Peyer's patch (tissue), 4 donors: ENCODE data around the gene SRRM3. TPM values are rescaled to one million over a fixed set of nuclear protein-coding genes. Genes with fewer than 3 reads are reported as not detected.
A peak's percentile ranks its signal among the peaks of the same experiment; 100 is the strongest.
"Not testable (repeated sequence)": the region's sequence is repeated elsewhere in the genome, so short reads cannot be mapped to it uniquely, and the experiment has no call there.

Experiments used
- DNase-seq, 3 donors: peaks; one replicate each; pipeline ENCODE4 v3.0.0-alpha.2; 2017 to 2019
- H3K27ac ChIP-seq, 4 donors: fragments of 200-600 bp; sonication (generic); one replicate each; pipeline ENCODE4 v1.5.1; 2016 to 2019
- H3K27me3 ChIP-seq, 2 donors: fragments of 200-600 bp; sonication (generic); one replicate each; pipeline ENCODE4 v1.5.1; 2019
- H3K36me3 ChIP-seq, 3 donors: fragments of 200-600 bp; sonication (generic); one replicate each; pipeline ENCODE4 v1.5.1; 2016 to 2019
- H3K4me1 ChIP-seq, 4 donors: fragments of 200-600 bp; sonication (generic); one replicate each; pipeline ENCODE4 v1.5.1; 2016 to 2019
- H3K4me3 ChIP-seq, 4 donors: fragments of 200-600 bp; sonication (generic); 1 replicate in 3 of 4; 2 replicates in 1 of 4; pipeline ENCODE4 v1.5.1; 2016 to 2019; ENCODE audit warnings: mild to moderate bottlenecking in 1 of 4
- H3K9me3 ChIP-seq, 4 donors: fragments of 200-600 bp; sonication (generic); one replicate each; pipeline ENCODE4 v1.5.1; 2016 to 2019; ENCODE audit warnings: mild to moderate bottlenecking in 1 of 4
- CTCF ChIP-seq, 6 experiments: fragments of 450-650 bp in 4 of 6; fragments of 200-600 bp in 2 of 6; sonication (generic) in 1 of 6; IDR thresholded peaks; one replicate each; pipeline ENCODE4 v1.5.1; 2017 to 2019; ENCODE audit warnings: antibody characterized with exemption in 6 of 6, mild to moderate bottlenecking in 3 of 6, moderate library complexity in 1 of 6
- POLR2A ChIP-seq, 2 donors: fragments of 450-650 bp; IDR thresholded peaks; one replicate each; pipeline ENCODE4 v1.5.1; 2017; ENCODE audit warnings: antibody characterized with exemption in 2 of 2, mild to moderate bottlenecking in 2 of 2, moderate library complexity in 2 of 2
- total RNA-seq, 4 donors: library from RNA; depleted of rRNA; stranded (reverse); fragments of >200 nt; gene quantifications; one replicate each; pipeline ENCODE4 v1.1.0, GENCODE V29; 2016

Gene SRRM3
- 1 to 10 TPM in 2 of 4 donors, under 1 TPM in 1, not detected in 1; 0.85 to 7.4 (median 1.2) TPM for total RNA-seq

DNA sequence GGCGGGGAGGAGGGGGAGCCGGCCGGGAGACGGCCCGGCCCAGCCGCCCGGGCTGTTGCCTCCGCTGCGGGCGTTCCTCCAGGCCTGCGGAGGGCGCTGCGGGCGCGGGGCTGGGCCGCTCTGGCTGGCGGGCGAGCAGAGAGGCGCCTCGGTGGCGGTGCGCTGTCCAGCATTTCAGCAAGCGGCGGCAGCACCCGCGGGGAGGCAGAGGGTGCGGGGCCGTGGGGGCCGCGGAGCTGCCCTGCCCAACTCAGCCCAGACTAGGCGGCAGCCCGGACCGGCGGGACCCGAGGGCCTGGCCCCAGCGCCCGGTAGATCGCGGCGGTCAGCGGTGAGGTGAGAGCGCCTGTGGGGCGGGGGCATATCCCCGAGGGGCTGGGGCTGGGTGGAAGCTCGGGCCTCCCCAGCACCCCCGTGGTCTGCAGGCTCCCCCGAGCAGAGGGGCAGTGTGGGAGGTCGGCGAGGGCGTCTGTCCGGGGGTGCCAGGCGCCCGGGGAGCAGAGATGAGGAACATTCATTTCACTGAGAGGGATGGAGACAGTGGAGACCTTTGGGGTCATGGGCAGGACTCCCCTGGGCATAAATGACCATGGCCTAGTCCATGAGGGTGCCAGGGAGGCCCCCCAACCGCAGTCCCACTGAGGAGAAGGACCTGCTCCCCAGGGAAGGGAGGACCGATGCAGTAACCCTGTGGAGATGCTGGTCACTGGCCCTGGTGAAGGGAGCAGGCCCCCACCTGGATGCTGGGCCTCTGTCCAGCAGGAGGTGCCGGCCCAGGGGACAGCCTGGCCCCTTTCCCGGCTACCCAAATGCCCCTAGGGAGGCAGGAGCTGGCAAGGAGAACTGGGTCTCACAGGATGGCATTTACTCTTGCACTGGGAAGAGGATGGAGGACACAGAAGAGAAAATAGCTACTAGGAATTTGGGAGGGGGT lies at the start of gene SRRM3:
SRRM3 (plus strand) TSS at position 165 of the 934 bp plus-strand sequence. CDS start 33,171 bp downstream, outside the sequence.
- Histone ChIP-seq H3K27ac (no peak within 1 kb of the TSS), H3K4me1 (peaks cover 0 to 9% (median 3%) of the 10 kb centered on the region in 4 donors), H3K9me3 (no peaks in the 10 kb centered on the region), H3K27me3 (no peaks in the 10 kb centered on the region), H3K36me3 (no peaks in the 10 kb centered on the region), H3K4me3 (peak within 1 kb of the TSS in 1 of 4 donors; percentile 19)
- DNase-seq = peak; percentile 29 to 82 (median 79)
- peak in 5 of 6 experiments; percentile 24 to 76 (median 61) for TF ChIP-seq CTCF (IDR thresholded peaks at IDR 0.05)
- TF ChIP-seq POLR2A (IDR thresholded peaks at IDR 0.05) = no peak

GRCh38 chr7:76151932-76152331 lies 49.8 kb upstream of the SRRM3 start:
- H3K4me1 ChIP-seq = no peaks in the 10 kb centered on the region
- no peaks in the 10 kb centered on the region for H3K9me3 ChIP-seq
- no peak overlapping the region for H3K27ac ChIP-seq
- no peaks in the 10 kb centered on the region for H3K36me3 ChIP-seq
- H3K27me3 ChIP-seq = peaks cover 0 to 5% of the 10 kb centered on the region in 2 donors
- H3K4me3 ChIP-seq = no peak overlapping the region
- TF ChIP-seq POLR2A (IDR thresholded peaks at IDR 0.05) = no peak
- no peak for TF ChIP-seq CTCF (IDR thresholded peaks at IDR 0.05)
- no peak for DNase-seq

DNA sequence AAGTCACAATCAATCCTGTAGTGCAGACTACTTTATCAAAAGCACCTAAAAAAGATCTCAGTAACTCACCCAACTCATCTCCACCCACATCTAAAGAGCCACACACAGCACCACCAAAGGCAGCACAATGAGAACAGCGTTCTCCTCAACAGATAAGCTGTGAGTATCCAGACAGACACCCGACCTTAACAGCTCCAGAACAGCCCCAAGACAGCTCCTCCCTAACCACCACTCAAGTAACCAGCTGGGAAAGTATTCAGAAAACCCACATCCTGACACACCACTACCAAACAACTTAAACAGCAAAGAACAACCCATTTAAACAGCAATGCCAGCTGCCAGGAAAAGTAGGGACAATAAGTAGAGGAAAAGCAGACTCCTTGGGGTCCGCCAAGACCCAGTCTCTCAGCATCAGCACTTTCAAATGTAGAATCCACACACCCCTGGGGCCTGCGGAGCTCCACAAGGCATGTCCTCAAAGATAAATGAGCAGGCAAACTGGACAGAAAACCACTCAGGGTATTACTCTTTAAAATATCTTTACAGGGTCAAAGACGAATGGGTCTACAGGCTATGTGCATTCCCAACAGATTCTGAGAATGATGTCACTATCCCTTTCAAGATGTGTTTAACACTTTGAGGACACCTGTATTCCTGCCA lies 48.0 kb upstream of the SRRM3 start:
- H3K27ac ChIP-seq, H3K36me3 ChIP-seq, H3K4me1 ChIP-seq, H3K9me3 ChIP-seq, H3K4me3 ChIP-seq, H3K27me3 ChIP-seq, DNase-seq: not testable (repeated sequence)

GRCh38 chr7:76155938-76156337 lies 45.8 kb upstream of the SRRM3 start:
- Histone ChIP-seq H3K27me3 (no peaks in the 10 kb centered on the region), H3K36me3 (no peaks in the 10 kb centered on the region), H3K27ac (no peak overlapping the region), H3K9me3 (no peaks in the 10 kb centered on the region), H3K4me3 (no peak overlapping the region), H3K4me1 (no peaks in the 10 kb centered on the region)
- peak in 1 of 3 donors; percentile 59 for DNase-seq
- TF ChIP-seq CTCF (IDR thresholded peaks at IDR 0.05) (no peak), POLR2A (IDR thresholded peaks at IDR 0.05) (no peak)

GRCh38 chr7:76156992-76157685 lies 44.6 kb upstream of the SRRM3 start:
- not testable (repeated sequence) for H3K4me1 ChIP-seq, DNase-seq, H3K27ac ChIP-seq, H3K9me3 ChIP-seq, H3K27me3 ChIP-seq, H3K36me3 ChIP-seq, H3K4me3 ChIP-seq

GRCh38 chr7:76158416-76158815 lies 43.3 kb upstream of the SRRM3 start:
- not testable (repeated sequence) for H3K4me3 ChIP-seq, H3K36me3 ChIP-seq, DNase-seq, H3K9me3 ChIP-seq, H3K4me1 ChIP-seq, H3K27me3 ChIP-seq, H3K27ac ChIP-seq

GRCh38 chr7:76162416-76163170 lies 39.1 kb upstream of the SRRM3 start:
- H3K27me3 ChIP-seq, H3K36me3 ChIP-seq, H3K4me3 ChIP-seq, H3K4me1 ChIP-seq, H3K9me3 ChIP-seq, H3K27ac ChIP-seq: not testable (repeated sequence)
- DNase-seq = peak in 1 of 3 donors; percentile 10

DNA sequence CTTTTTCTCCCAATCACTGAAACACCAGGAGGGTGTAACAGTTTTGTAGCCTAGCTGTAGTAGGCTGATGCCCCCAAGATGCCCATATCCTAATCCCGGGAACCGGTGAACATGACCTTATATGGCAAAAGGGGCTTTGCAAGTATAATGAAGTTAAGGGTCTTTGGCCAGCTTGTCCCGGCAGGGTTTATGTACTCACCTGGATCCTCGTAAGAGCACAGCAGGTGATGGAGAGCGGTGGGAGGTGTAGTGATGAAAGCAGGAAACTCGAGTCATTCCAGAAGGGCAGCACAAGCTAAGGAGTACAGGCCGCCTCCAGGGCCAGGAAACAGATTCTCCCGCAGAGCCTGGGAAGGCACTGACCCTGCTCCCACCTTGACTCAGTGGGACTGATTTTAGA lies 37.9 kb upstream of the SRRM3 start:
- not testable (repeated sequence) for H3K4me3 ChIP-seq, H3K9me3 ChIP-seq, H3K27me3 ChIP-seq, H3K27ac ChIP-seq, H3K4me1 ChIP-seq, H3K36me3 ChIP-seq
- peak in 1 of 3 donors; percentile 19 for DNase-seq
